Liver (tissue), 9 donors: Measurements from ENCODE around the gene E2F8. TPM values are rescaled to one million over a fixed set of nuclear protein-coding genes. Genes with fewer than 3 reads are reported as not detected.

Source experiments
- DNase-seq: peaks from one replicate; pipeline ENCODE4 v3.0.0-alpha.2; 2017; ENCODE audit warnings: low spot score
- H3K27ac ChIP-seq, 2 donors: one replicate each; pipeline ENCODE4 v1.7.0; 2013; ENCODE audit warnings: inconsistent platforms in 2 of 2, low read length in 2 of 2, control low read depth in 1 of 2, low read depth in 1 of 2, mild to moderate bottlenecking in 1 of 2
- H3K27me3 ChIP-seq, 4 donors: one replicate each; pipeline versions ENCODE4 v1.6.1 to v1.7.0; 2013; ENCODE audit warnings: low read length in 3 of 4, inconsistent platforms in 1 of 4, mild to moderate bottlenecking in 1 of 4, moderate library complexity in 1 of 4; ENCODE audit not compliant: control insufficient read depth in 4 of 4, insufficient read depth in 4 of 4
- H3K36me3 ChIP-seq, 4 donors: one replicate each; pipeline versions ENCODE4 v1.6.1 to v1.7.0; 2013; ENCODE audit warnings: low read length in 3 of 4, mild to moderate bottlenecking in 3 of 4, low read depth in 1 of 4, moderate library complexity in 1 of 4; ENCODE audit not compliant: control insufficient read depth in 4 of 4, insufficient read depth in 3 of 4
- H3K4me1 ChIP-seq, 4 donors: one replicate each; pipeline versions ENCODE4 v1.6.1 to v1.7.0; 2013; ENCODE audit warnings: low read length in 3 of 4, mild to moderate bottlenecking in 3 of 4, moderate library complexity in 1 of 4; ENCODE audit not compliant: control insufficient read depth in 4 of 4, insufficient read depth in 4 of 4
- H3K4me3 ChIP-seq, 3 donors: one replicate each; pipeline versions ENCODE4 v1.6.1 to v1.7.0; 2013; ENCODE audit warnings: low read length in 3 of 3, control low read depth in 1 of 3, low read depth in 1 of 3, mild to moderate bottlenecking in 1 of 3
- H3K9ac ChIP-seq, 2 donors: one replicate each; pipeline ENCODE4 v1.7.0; 2013; ENCODE audit warnings: low read length in 2 of 2, mild to moderate bottlenecking in 2 of 2, moderate library complexity in 2 of 2, control low read depth in 1 of 2, low read depth in 1 of 2
- H3K9me3 ChIP-seq, 4 donors: one replicate each; pipeline versions ENCODE4 v1.6.1 to v1.7.0; 2013; ENCODE audit warnings: low read length in 3 of 4; ENCODE audit not compliant: control insufficient read depth in 4 of 4
- CTCF ChIP-seq: fragments of 150-350 bp; IDR thresholded peaks from 2 replicates; pipeline ENCODE4 v1.5.1; 2017; ENCODE audit warnings: improper control_type of control experiment, low read depth, low read length; ENCODE audit not compliant: missing input control
- EGR1 ChIP-seq, 2 donors: IDR thresholded peaks; 2 replicates each; pipeline ENCODE4 v1.6.1; 2016 to 2018; ENCODE audit warnings: antibody characterized with exemption in 2 of 2, low read depth in 2 of 2
- FOXA1 ChIP-seq: IDR thresholded peaks from 2 replicates; pipeline ENCODE4 v1.6.1; 2016; ENCODE audit warnings: antibody characterized with exemption
- FOXA2 ChIP-seq: IDR thresholded peaks from 2 replicates; pipeline ENCODE4 v1.6.1; 2016; ENCODE audit warnings: antibody characterized with exemption
- GABPA ChIP-seq, 2 donors: IDR thresholded peaks in 1 of 2; conservative IDR thresholded peaks in 1 of 2; 2 replicates each; pipeline ENCODE4 v1.6.1; 2016; ENCODE audit warnings: antibody characterized with exemption in 2 of 2, mild to moderate bottlenecking in 1 of 2, moderate library complexity in 1 of 2
- HNF4G ChIP-seq: IDR thresholded peaks from 2 replicates; pipeline ENCODE4 v1.6.1; 2016; ENCODE audit warnings: antibody characterized with exemption
- JUND ChIP-seq, 2 donors: IDR thresholded peaks; 2 replicates each; pipeline ENCODE4 v1.6.1; 2016; ENCODE audit warnings: antibody characterized with exemption in 2 of 2
- NR2F2 ChIP-seq: IDR thresholded peaks from 2 replicates; pipeline ENCODE4 v1.6.1; 2016; ENCODE audit warnings: antibody characterized with exemption
- REST ChIP-seq: IDR thresholded peaks from 2 replicates; pipeline ENCODE4 v1.6.1; 2016; ENCODE audit warnings: antibody characterized with exemption, mild to moderate bottlenecking
- RXRA ChIP-seq, 2 donors: IDR thresholded peaks; 2 replicates each; pipeline ENCODE4 v1.6.1; 2017 to 2018; ENCODE audit warnings: antibody characterized with exemption in 2 of 2, mild to moderate bottlenecking in 1 of 2
- SP1 ChIP-seq: IDR thresholded peaks from 2 replicates; pipeline ENCODE4 v1.6.1; 2018; ENCODE audit warnings: antibody characterized with exemption, mild to moderate bottlenecking
- TAF1 ChIP-seq: conservative IDR thresholded peaks from 2 replicates; pipeline ENCODE4 v1.6.1; 2016; ENCODE audit warnings: antibody characterized with exemption, mild to moderate bottlenecking
- WGBS: extraction: QIAGEN DNeasy Blood & Tissue Kit; methylation state at CpG from one replicate; pipeline ENCODE4 v1.1.7; 2013; 5-methylcytosine and 5-hydroxymethylcytosine counted together
- polyA plus RNA-seq, 2 donors: library from polyadenylated mRNA; stranded (reverse) in 1 of 2; unstranded in 1 of 2; fragments of 200-250 nt in 1 of 2; fragments of >200 nt in 1 of 2; fragmentation: Nextera tagmentation in 1 of 2; extraction: Ambion mirVana in 1 of 2; gene quantifications; one replicate each; pipeline versions ENCODE4 v1.2.1 to v1.2.3, GENCODE V29; 2013 to 2015
- total RNA-seq, 2 donors: library from RNA; depleted of rRNA; stranded (reverse); fragments of >200 nt; gene quantifications; one replicate each; pipeline ENCODE4 v1.2.3, GENCODE V29; 2014
- TF ChIP-seq, protein P1 (sequence below): IDR thresholded peaks from 2 replicates; pipeline ENCODE4 v1.6.1; 2016; ENCODE audit warnings: antibody characterized with exemption
- TF ChIP-seq, protein P2 (sequence below): IDR thresholded peaks from 2 replicates; pipeline ENCODE4 v1.6.1; 2016; ENCODE audit warnings: antibody characterized with exemption
- TF ChIP-seq, protein P3 (sequence below): IDR thresholded peaks from 2 replicates; pipeline ENCODE4 v1.6.1; 2016; ENCODE audit warnings: antibody characterized with exemption
- donor health status: healthy.
- donor health status: healthy.
- donor health status: healthy.
- donor health status: healthy.
- donor health status: healthy.

E2F8 gene
- total and polyA plus RNA-seq, 4 donors: 0.14 to 9.6 (median 0.66) TPM; not detected in 1

- TF ChIP-seq CTCF (no peak), FOXA2 (no peak), HNF4G (no peak), RXRA (IDR thresholded peaks at IDR 0.05) (no peak)
These were observed 22.5 kb downstream of the E2F8 start (continued) for GRCh38 chr11:19218216-19218615.

- Histone ChIP-seq H3K4me3 (no peak overlapping the region), H3K27me3 (peaks cover 0 to 2% (median 0%) of the 10 kb centered on the region in 4 donors), H3K27ac (no peak overlapping the region), H3K36me3 (no peaks in the 10 kb centered on the region), H3K9ac (no peak overlapping the region), H3K4me1 (no peaks in the 10 kb centered on the region), H3K9me3 (no peaks in the 10 kb centered on the region)
- TF ChIP-seq FOXA2 (no peak), NR2F2 (no peak), SP1 (no peak), TAF1 (no peak), REST (no peak), JUND (IDR thresholded peaks at IDR 0.05) (no peak), CTCF (no peak), GABPA (IDR thresholded peaks at IDR 0.05 in 1 of 2, conservative IDR thresholded peaks at IDR 0.05 in 1 of 2) (no peak), HNF4G (no peak), FOXA1 (no peak), EGR1 (IDR thresholded peaks at IDR 0.05; ENCODE audit: low read depth in 2 of 2) (no peak)
- TF ChIP-seq, protein P1, sequence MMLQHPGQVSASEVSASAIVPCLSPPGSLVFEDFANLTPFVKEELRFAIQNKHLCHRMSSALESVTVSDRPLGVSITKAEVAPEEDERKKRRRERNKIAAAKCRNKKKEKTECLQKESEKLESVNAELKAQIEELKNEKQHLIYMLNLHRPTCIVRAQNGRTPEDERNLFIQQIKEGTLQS: no peak
- TF ChIP-seq, protein P2, sequence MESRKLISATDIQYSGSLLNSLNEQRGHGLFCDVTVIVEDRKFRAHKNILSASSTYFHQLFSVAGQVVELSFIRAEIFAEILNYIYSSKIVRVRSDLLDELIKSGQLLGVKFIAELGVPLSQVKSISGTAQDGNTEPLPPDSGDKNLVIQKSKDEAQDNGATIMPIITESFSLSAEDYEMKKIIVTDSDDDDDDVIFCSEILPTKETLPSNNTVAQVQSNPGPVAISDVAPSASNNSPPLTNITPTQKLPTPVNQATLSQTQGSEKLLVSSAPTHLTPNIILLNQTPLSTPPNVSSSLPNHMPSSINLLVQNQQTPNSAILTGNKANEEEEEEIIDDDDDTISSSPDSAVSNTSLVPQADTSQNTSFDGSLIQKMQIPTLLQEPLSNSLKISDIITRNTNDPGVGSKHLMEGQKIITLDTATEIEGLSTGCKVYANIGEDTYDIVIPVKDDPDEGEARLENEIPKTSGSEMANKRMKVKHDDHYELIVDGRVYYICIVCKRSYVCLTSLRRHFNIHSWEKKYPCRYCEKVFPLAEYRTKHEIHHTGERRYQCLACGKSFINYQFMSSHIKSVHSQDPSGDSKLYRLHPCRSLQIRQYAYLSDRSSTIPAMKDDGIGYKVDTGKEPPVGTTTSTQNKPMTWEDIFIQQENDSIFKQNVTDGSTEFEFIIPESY: no peak
- TF ChIP-seq, protein P3, sequence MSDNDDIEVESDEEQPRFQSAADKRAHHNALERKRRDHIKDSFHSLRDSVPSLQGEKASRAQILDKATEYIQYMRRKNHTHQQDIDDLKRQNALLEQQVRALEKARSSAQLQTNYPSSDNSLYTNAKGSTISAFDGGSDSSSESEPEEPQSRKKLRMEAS: no peak
- DNase-seq: no peak
- 42% methylated on average over 3 of the region's 3 CpGs for WGBS
These were observed 23.9 kb downstream of the E2F8 start for GRCh38 chr11:19216709-19217374.
